SH-SY5Y (cell line): ENCODE measurements around the gene MTERF2.

Source experiments
- GATA2 ChIP-seq: IDR thresholded peaks from 2 replicates; pipeline ENCODE4 v1.6.1; 2011; ENCODE audit warnings: mild to moderate bottlenecking, low read depth, low read length
- GATA3 ChIP-seq: IDR thresholded peaks from 2 replicates; pipeline ENCODE4 v1.6.1; 2011; ENCODE audit warnings: low read depth, mild to moderate bottlenecking, low read length, moderate library complexity

GRCh38 chr12:106941481-106942156, 45.3 kb downstream of the MTERF2 start:
- TF ChIP-seq GATA2 (no peak), GATA3 (no peak)
